ENCODE results near the gene TGM6.

The TGM6 gene

DNA sequence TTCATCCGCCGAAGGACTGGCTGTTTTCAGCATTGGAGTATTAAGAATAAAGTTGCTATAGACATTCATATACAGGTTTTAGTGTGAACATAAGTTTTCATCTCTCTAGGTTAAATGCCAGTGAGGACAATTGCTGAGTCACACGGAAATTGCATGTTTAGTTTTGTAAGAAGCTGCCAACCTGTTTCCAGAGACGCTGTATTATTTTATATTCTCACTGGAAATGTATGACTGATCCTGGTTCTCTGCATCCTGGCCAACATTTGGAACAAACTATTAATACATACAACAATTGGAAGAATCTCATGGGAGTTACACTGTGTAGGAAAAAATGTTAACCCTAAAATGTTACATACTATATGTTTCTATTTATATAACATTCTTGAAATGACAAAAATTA is 16.7 kb upstream of the TGM6 start:
- Histone ChIP-seq H3K9ac (ENCODE audit: low read depth, low read length) (no peak overlapping the region), H3K4me3 (ENCODE audit: low read length) (no peak overlapping the region), H3K27me3 (ENCODE audit: control insufficient read depth, insufficient read depth, low read length) (peaks cover 15% of the 10 kb centered on the region), H3K9me3 (replicated peaks; ENCODE audit: low read length) (no peaks in the 10 kb centered on the region), H3K4me1 (ENCODE audit: control insufficient read depth, insufficient read depth, low read length) (no peaks in the 10 kb centered on the region), H3K36me3 (ENCODE audit: insufficient read depth, low read length) (no peaks in the 10 kb centered on the region), H3K4me2 (ENCODE audit: low read length) (no peak overlapping the region)

DNA sequence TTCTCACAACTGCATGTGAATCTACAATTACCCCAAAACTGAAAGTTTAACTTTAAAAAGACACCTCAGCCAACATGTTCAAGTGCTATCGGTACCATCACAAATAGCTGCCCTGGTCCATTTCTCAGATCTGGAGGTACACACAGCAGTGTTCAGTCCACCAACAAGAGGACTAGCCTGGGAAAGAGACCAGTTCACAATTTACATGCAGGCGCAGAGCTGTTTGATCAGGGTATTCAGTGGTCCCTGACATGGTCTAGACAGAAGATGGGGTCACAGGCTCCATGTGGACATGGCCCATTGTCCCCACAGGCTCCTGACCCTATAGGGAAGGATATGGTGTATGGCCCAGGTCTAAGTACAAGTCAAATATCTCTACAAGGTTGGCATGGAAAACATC is 15.6 kb upstream of the TGM6 start:
- Histone ChIP-seq H3K36me3 (ENCODE audit: insufficient read depth, low read length) (no peaks in the 10 kb centered on the region), H3K9me3 (replicated peaks; ENCODE audit: low read length) (no peaks in the 10 kb centered on the region), H3K27me3 (ENCODE audit: control insufficient read depth, insufficient read depth, low read length) (peaks cover 16% of the 10 kb centered on the region), H3K4me3 (ENCODE audit: low read length) (no peak overlapping the region), H3K4me1 (ENCODE audit: control insufficient read depth, insufficient read depth, low read length) (no peaks in the 10 kb centered on the region), H3K4me2 (ENCODE audit: low read length) (no peak overlapping the region), H3K9ac (ENCODE audit: low read depth, low read length) (no peak overlapping the region)

DNA sequence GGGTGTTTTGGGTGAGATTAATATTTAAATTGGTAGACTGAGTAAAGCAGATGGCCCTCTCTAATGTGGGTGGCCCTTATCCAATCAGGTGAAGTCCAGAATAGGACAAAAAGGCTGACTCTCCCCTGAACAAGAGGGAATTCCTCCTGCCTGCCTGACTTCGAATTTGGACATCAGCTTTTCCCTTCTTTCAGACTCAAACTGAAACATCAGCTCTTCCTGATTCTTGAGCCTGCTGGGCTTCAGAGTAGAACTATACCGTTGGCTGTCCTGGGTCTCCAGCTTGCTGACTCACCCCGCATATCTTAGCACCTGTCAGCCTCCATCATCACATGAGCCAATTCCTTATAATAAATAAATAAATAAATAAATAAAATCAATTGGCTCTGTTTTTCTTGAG is 15.0 kb upstream of the TGM6 start:
- H3K36me3 ChIP-seq (ENCODE audit: insufficient read depth, low read length): no peaks in the 10 kb centered on the region
- H3K4me2 ChIP-seq (ENCODE audit: low read length): no peak overlapping the region
- no peaks in the 10 kb centered on the region for H3K9me3 ChIP-seq (replicated peaks; ENCODE audit: low read length)
- no peak overlapping the region for H3K9ac ChIP-seq (ENCODE audit: low read depth, low read length)
- no peaks in the 10 kb centered on the region for H3K4me1 ChIP-seq (ENCODE audit: control insufficient read depth, insufficient read depth, low read length)
- no peak overlapping the region for H3K4me3 ChIP-seq (ENCODE audit: low read length)
- peaks cover 22% of the 10 kb centered on the region for H3K27me3 ChIP-seq (ENCODE audit: control insufficient read depth, insufficient read depth, low read length)

DNA sequence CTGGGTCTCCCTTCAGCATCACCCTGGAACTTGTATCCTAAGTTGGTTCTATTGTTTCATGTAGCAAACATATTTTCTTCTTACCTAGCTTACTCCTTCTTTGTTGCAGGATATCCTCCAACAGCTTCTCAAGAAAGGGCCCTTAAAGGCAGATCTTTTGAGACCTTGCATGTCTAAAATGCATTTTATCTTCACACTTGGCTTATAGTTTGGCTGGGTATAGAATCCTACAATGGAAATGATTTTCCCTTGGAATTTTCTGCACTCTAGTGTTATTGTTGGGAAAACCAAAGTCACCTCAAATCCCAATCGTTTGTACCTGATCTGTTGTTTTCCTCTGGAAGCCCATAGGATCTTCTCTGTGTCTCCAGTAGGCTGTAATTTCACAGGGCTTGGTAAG is 12.1 kb upstream of the TGM6 start:
- no peak overlapping the region for H3K4me3 ChIP-seq (ENCODE audit: low read length)
- no peaks in the 10 kb centered on the region for H3K9me3 ChIP-seq (replicated peaks; ENCODE audit: low read length)
- H3K4me1 ChIP-seq (ENCODE audit: control insufficient read depth, insufficient read depth, low read length): no peaks in the 10 kb centered on the region
- no peak overlapping the region for H3K9ac ChIP-seq (ENCODE audit: low read depth, low read length)
- H3K27me3 ChIP-seq (ENCODE audit: control insufficient read depth, insufficient read depth, low read length): peaks cover 27% of the 10 kb centered on the region
- H3K4me2 ChIP-seq (ENCODE audit: low read length): no peak overlapping the region
- no peaks in the 10 kb centered on the region for H3K36me3 ChIP-seq (ENCODE audit: insufficient read depth, low read length)

DNA sequence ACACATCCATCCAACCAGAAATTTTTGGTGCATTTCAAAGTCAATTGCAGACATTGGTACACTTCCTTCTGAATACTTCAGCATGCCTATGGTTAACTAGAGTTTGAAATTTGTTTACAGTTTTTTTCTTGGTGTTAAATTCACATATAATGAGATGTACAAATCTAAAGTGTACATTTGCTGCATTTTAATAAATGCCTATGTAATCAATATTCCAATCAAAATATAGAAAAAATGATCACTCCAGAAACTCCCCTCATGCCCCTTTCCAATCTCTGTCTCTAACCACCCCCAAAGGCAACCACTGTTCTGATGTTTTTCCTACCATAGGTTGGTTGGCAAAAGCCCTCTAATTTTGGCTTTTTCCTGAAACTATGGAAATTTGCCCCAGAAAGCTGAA is 7.6 kb upstream of the TGM6 start:
- Histone ChIP-seq H3K36me3 (ENCODE audit: insufficient read depth, low read length) (no peaks in the 10 kb centered on the region), H3K4me1 (ENCODE audit: control insufficient read depth, insufficient read depth, low read length) (no peaks in the 10 kb centered on the region), H3K4me3 (ENCODE audit: low read length) (no peak overlapping the region), H3K4me2 (ENCODE audit: low read length) (no peak overlapping the region), H3K9ac (ENCODE audit: low read depth, low read length) (no peak overlapping the region), H3K27me3 (ENCODE audit: control insufficient read depth, insufficient read depth, low read length) (peaks cover 30% of the 10 kb centered on the region), H3K9me3 (replicated peaks; ENCODE audit: low read length) (no peaks in the 10 kb centered on the region)

DNA sequence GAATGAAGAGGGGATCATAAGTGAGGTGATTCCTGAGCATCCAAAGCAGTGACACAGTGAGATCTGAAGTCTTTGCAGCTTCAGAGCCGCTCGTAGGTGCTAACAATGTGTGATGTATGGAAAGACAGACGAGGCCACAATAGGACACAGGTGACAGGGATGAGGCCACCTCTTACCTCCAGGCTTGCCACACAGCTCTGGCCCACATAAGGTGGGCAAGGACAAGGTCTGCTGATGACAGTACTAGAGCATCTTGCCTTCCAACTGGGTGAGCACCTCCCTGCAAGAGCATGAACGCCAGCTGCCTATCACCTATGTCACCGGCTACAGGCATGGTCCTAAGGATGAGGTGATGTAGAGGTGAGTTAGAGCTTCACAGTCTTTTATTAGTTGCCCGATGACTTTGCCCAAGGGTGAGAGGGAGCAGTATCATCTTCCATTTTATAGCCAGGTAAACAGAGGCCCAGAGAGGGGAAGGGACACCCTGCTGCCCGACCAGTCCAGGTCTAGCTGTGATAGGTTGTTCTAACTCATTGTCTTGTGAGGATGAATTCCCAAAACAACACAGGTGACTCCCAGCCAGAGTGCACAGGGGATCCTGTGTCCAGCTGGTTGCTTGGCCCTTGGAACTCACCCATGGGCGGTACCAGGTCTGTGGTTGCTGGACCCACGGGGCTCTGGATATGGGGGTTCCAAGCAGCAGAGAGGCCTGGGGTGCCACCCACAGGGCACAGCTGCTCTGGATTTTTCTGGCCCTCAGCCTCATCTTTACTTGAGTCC is 6.2 kb upstream of the TGM6 start:
- no peak overlapping the region for H3K4me2 ChIP-seq (ENCODE audit: low read length)
- no peaks in the 10 kb centered on the region for H3K9me3 ChIP-seq (replicated peaks; ENCODE audit: low read length)
- H3K4me3 ChIP-seq (ENCODE audit: low read length): no peak overlapping the region
- peaks cover 27% of the 10 kb centered on the region for H3K27me3 ChIP-seq (ENCODE audit: control insufficient read depth, insufficient read depth, low read length)
- H3K9ac ChIP-seq (ENCODE audit: low read depth, low read length): no peak overlapping the region
- H3K4me1 ChIP-seq (ENCODE audit: control insufficient read depth, insufficient read depth, low read length): no peaks in the 10 kb centered on the region
- no peaks in the 10 kb centered on the region for H3K36me3 ChIP-seq (ENCODE audit: insufficient read depth, low read length)

DNA sequence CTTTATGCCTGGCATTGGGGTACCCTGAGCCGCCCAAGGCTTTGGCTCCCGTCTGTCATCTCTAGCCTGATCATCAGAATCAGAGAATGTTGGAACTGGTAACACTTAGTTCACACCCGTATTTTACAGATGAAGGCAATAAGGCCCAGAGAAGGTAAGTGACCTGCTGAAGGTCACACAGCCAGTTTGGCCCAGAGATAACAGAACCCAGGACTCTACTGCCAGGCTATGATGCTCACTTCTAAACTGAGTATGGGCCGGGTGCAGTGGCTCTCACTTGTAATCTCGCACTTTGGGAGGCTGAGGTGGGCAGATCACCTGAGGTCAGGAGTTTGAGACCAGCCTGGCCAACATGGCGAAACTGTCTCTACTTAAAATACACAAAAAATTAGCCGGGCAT is 1.8 kb upstream of the TGM6 start:
- H3K27me3 ChIP-seq (ENCODE audit: control insufficient read depth, insufficient read depth, low read length): peaks cover 8% of the 10 kb centered on the region
- no peak overlapping the region for H3K9ac ChIP-seq (ENCODE audit: low read depth, low read length)
- H3K36me3 ChIP-seq (ENCODE audit: insufficient read depth, low read length): no peaks in the 10 kb centered on the region
- H3K4me1 ChIP-seq (ENCODE audit: control insufficient read depth, insufficient read depth, low read length): no peaks in the 10 kb centered on the region
- no peak overlapping the region for H3K4me3 ChIP-seq (ENCODE audit: low read length)
- no peaks in the 10 kb centered on the region for H3K9me3 ChIP-seq (replicated peaks; ENCODE audit: low read length)
- H3K4me2 ChIP-seq (ENCODE audit: low read length): no peak overlapping the region

DNA sequence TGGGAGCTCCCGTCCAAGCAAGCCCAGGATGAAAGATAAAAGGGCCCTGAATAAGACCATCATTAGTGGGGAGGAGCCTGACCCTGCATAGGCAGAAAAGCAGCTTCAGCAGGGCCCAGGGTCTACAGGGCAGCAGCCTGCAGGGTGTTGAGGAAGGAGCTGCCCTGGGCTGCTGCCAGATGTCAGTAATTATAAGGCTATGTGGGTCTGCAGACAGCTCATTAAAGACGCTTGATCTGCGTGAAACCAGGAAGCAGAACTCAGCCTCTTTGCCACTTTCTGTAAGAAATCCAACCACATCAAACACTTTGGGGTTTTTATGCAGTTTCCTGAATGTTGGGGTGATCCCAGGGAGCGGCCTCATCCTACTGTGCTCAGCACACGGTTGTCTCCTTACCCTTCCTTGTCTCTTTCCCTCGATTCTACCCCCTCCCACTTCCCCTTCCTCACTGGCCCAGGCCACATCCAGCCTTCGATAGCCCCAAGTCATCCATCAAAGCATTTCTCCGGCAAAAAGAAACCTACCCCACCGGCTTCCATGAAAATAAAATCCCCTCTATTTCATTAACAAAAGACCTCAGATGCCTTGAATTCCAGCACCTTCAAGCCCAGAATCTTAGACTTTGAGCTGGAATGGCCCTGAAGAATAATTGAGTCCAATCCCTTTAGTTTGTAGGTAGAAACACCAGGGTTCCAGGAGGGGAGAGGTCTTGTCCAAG is 1.0 kb upstream of the TGM6 start:
- no peaks in the 10 kb centered on the region for H3K4me1 ChIP-seq (ENCODE audit: control insufficient read depth, insufficient read depth, low read length)
- H3K27me3 ChIP-seq (ENCODE audit: control insufficient read depth, insufficient read depth, low read length): peaks cover 3% of the 10 kb centered on the region
- H3K36me3 ChIP-seq (ENCODE audit: insufficient read depth, low read length): no peaks in the 10 kb centered on the region
- H3K9ac ChIP-seq (ENCODE audit: low read depth, low read length): no peak overlapping the region
- no peak overlapping the region for H3K4me2 ChIP-seq (ENCODE audit: low read length)
- no peak overlapping the region for H3K4me3 ChIP-seq (ENCODE audit: low read length)
- H3K9me3 ChIP-seq (replicated peaks; ENCODE audit: low read length): no peaks in the 10 kb centered on the region

DNA sequence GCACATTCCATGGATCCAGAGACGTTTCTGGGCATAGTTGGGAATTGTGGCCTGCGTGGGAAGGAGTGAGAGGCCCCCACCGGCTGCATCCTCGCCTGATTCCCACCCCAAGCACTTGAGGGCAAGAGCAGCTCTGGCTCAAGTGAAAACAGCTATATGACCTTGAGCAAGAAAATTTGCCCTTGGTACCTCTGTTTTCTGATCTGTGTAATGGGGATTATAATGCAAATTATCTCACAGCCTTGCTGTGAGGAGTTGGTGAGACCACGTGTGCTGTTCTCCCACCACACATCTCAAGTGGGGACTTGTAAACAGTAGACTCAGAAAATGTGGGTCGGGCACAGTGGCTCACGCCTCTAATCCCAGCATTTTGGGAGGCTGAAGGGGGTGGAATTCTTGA is 602 bp downstream of the TGM6 start:
- no peaks in the 10 kb centered on the region for H3K9me3 ChIP-seq (replicated peaks; ENCODE audit: low read length)
- no peak overlapping the region for H3K4me3 ChIP-seq (ENCODE audit: low read length)
- H3K9ac ChIP-seq (ENCODE audit: low read depth, low read length): no peak overlapping the region
- no peak overlapping the region for H3K4me2 ChIP-seq (ENCODE audit: low read length)
- H3K27me3 ChIP-seq (ENCODE audit: control insufficient read depth, insufficient read depth, low read length): no peaks in the 10 kb centered on the region
- H3K4me1 ChIP-seq (ENCODE audit: control insufficient read depth, insufficient read depth, low read length): no peaks in the 10 kb centered on the region
- no peaks in the 10 kb centered on the region for H3K36me3 ChIP-seq (ENCODE audit: insufficient read depth, low read length)

DNA sequence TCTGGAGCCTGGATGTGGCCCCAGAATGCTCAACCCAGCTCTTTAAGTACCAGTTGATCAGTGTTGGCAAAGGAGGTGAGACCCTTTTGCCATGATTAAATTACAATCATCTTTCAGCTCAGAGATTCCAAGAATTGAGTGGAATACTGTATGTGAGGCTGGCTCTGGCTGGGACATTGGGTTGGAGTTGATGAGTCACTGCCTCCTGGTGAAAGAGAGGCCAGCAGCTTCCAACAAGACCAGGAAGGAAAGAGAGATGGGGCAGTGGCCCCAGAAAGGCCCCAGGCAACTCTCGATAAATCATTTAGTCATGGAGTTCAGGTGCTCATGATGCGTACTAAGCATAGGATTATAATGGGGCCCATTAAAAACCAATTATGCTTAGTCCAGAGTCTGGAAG is 2.1 kb downstream of the TGM6 start:
- no peak overlapping the region for H3K9ac ChIP-seq (ENCODE audit: low read depth, low read length)
- no peak overlapping the region for H3K4me2 ChIP-seq (ENCODE audit: low read length)
- H3K9me3 ChIP-seq (replicated peaks; ENCODE audit: low read length): no peaks in the 10 kb centered on the region
- no peaks in the 10 kb centered on the region for H3K36me3 ChIP-seq (ENCODE audit: insufficient read depth, low read length)
- no peaks in the 10 kb centered on the region for H3K4me1 ChIP-seq (ENCODE audit: control insufficient read depth, insufficient read depth, low read length)
- H3K27me3 ChIP-seq (ENCODE audit: control insufficient read depth, insufficient read depth, low read length): no peaks in the 10 kb centered on the region
- H3K4me3 ChIP-seq (ENCODE audit: low read length): no peak overlapping the region

DNA sequence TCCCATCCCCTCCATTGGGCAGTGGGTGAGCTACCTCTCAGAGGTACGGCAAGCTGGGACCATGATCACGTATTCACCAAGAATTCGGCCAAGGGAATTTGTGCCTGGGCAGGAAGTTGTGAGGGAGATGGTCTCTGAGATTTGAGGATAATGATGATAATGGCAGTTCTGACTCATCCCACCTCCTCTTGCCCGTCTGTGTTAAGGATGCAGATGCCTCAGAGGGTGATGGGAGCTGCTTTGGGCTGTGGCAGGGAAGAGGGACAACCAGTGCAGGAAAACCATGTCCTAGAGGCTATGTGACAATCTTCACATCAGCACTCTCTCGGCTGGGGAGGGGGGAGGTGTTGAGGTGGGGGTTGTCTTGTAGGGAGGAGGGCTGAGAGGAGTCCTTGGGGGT is 4.3 kb downstream of the TGM6 start:
- H3K4me3 ChIP-seq (ENCODE audit: low read length): no peak overlapping the region
- no peak overlapping the region for H3K9ac ChIP-seq (ENCODE audit: low read depth, low read length)
- no peak overlapping the region for H3K4me2 ChIP-seq (ENCODE audit: low read length)
- no peaks in the 10 kb centered on the region for H3K36me3 ChIP-seq (ENCODE audit: insufficient read depth, low read length)
- peaks cover 3% of the 10 kb centered on the region for H3K27me3 ChIP-seq (ENCODE audit: control insufficient read depth, insufficient read depth, low read length)
- H3K9me3 ChIP-seq (replicated peaks; ENCODE audit: low read length): no peaks in the 10 kb centered on the region
- H3K4me1 ChIP-seq (ENCODE audit: control insufficient read depth, insufficient read depth, low read length): no peaks in the 10 kb centered on the region

DNA sequence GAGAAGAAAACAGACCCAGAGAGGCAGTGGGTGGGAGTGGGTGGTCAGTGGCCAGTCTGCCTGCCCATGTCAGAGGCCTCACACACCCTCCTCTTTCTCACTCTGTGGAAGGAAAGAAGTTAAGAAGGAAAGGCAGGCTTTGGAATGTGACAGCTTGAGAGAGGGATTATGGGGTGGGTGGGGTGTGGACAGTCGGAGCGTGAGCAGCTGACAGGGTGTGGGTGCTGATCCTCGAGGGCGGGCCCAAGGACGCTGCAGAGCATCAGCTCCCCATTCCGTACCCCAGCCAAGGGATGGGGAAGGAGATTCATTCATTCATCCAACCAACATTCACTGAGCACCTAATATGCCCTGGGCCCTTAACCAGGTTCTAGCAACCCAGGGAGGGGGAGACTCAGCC is 4.8 kb downstream of the TGM6 start:
- Histone ChIP-seq H3K36me3 (ENCODE audit: insufficient read depth, low read length) (no peaks in the 10 kb centered on the region), H3K4me1 (ENCODE audit: control insufficient read depth, insufficient read depth, low read length) (no peaks in the 10 kb centered on the region), H3K4me2 (ENCODE audit: low read length) (no peak overlapping the region), H3K9ac (ENCODE audit: low read depth, low read length) (no peak overlapping the region), H3K27me3 (ENCODE audit: control insufficient read depth, insufficient read depth, low read length) (peaks cover 3% of the 10 kb centered on the region), H3K9me3 (replicated peaks; ENCODE audit: low read length) (no peaks in the 10 kb centered on the region), H3K4me3 (ENCODE audit: low read length) (no peak overlapping the region)
